Activated CD4-positive, alpha-beta T cell treated with anti-CD3 and anti-CD28 coated beads for 36 hours (primary cell): Measurements from ENCODE around the gene LRRC52. TPM values are rescaled to one million over a fixed set of nuclear protein-coding genes. Genes with fewer than 3 reads are reported as not detected.

Source experiments
- ATAC-seq: fragments of 200-7000 bp; cut with Tn5 transposase; one replicate; pipeline ENCODE4 v1.10.0; 2021; ENCODE audit warnings: mild to moderate bottlenecking, moderate library complexity
- CTCF ChIA-PET: fragments of 350-600 bp; sonication (Branson Sonifier 250); formaldehyde crosslinking; loops from one replicate; lab custom pipeline; 2021; ENCODE audit warnings: antibody characterized with exemption; lab: Charles Lee
- POLR2A ChIA-PET: fragments of 350-600 bp; sonication (Branson Sonifier 250); formaldehyde crosslinking; loops from one replicate; lab custom pipeline; 2021; ENCODE audit warnings: antibody characterized with exemption, inconsistent platforms; lab: Charles Lee
- DNase-seq: peaks from one replicate; pipeline ENCODE4 v3.0.0-alpha.2; 2020
- H3K27ac Mint-ChIP-seq: one replicate; pipeline ENCODE4 v1.8.0; 2021; ENCODE audit warnings: mixed read lengths
- H3K27me3 Mint-ChIP-seq: one replicate; pipeline ENCODE4 v1.8.0; 2021; ENCODE audit warnings: mixed read lengths
- H3K36me3 Mint-ChIP-seq: one replicate; pipeline ENCODE4 v1.8.0; 2021; ENCODE audit warnings: low read depth, mixed read lengths
- H3K4me1 Mint-ChIP-seq: one replicate; pipeline ENCODE4 v1.8.0; 2021; ENCODE audit warnings: mixed read lengths
- H3K4me3 Mint-ChIP-seq: one replicate; pipeline ENCODE4 v1.8.0; 2021; ENCODE audit warnings: mild to moderate bottlenecking, moderate library complexity, mixed read lengths
- H3K9me3 Mint-ChIP-seq: one replicate; pipeline ENCODE4 v1.8.0; 2021; ENCODE audit warnings: low read depth, mixed read lengths
- intact Hi-C, 2 experiments: fragments of 100-400 bp; cut with DNase I in 1 of 2; cut with micrococcal nuclease in 1 of 2; formaldehyde crosslinking; loops; one replicate each; pipeline versions ENCODE4 v1.14.2 to v1.15.1; 2022 to 2024; cut with DNase I, micrococcal nuclease
- total RNA-seq, 2 experiments: library from RNA; stranded (reverse); gene quantifications; one replicate each; pipeline ENCODE4 v1.2.3, GENCODE V29; 2021

LRRC52 gene
- total RNA-seq, 2 experiments from 2014 or later: not detected

- no peak for DNase-seq
- Mint-ChIP-seq H3K9me3 (no peaks in the 10 kb centered on the region), H3K36me3 (no peaks in the 10 kb centered on the region), H3K4me3 (no peak overlapping the region), H3K27ac (no peak overlapping the region), H3K27me3 (peaks cover 32% of the 10 kb centered on the region), H3K4me1 (no peaks in the 10 kb centered on the region)
- ATAC-seq: no peak
- ChIA-PET POLR2A (no interaction called here), CTCF (interaction anchor here (1.1 to 1.6 kb wide), 2 partner anchors 9 to 155 kb away, joined by 3 read pairs; no protein-coding TSS in a partner anchor)
- intact Hi-C loops: no loop called here
These were observed 22.1 kb downstream of the LRRC52 start for GRCh38 chr1:165565751-165566490.

DNA sequence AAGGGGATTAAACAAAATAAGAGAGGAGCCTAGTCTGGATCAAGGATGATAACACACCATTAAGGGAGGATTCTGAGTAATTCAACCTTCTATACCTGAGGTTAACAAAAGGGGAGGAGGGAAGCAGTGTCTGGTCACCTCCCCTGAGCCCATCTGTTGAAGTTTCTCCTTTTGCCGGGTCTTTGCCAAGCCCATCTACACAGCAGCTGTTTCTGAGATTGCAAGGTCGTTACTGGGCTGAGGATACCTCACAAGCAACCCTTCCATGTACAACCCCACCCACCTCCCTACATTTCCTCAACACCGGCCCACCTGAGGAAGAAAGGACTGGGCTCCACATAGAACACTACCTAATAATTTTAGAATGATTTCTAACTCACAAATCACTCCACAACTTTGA lies 26.3 kb downstream of the LRRC52 start:
- ChIA-PET POLR2A (no interaction called here), CTCF (no interaction called here)
- intact Hi-C loops: no loop called here
- Mint-ChIP-seq H3K9me3 (no peaks in the 10 kb centered on the region), H3K27ac (no peak overlapping the region), H3K27me3 (peaks cover 32% of the 10 kb centered on the region), H3K36me3 (no peaks in the 10 kb centered on the region), H3K4me1 (no peaks in the 10 kb centered on the region), H3K4me3 (no peak overlapping the region)
- DNase-seq (no peak), ATAC-seq (no peak)

DNA sequence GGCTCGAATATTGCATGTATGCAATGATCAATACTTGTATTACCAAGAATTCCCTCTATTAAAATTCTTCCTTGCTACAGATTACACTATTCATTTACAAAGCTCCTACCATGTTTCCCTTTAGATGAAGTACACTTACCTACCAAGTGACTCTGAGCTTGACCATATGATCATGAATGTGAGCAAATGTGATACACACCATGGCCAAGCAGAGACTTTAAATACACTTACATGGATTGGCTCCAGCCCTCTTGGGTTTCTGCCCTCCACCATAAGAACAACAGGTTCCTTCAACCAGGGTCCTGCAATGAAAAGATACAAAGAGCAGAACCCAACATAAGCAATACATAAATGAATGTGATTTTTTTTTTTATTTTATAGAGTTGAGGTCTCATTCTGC lies 30.0 kb downstream of the LRRC52 start:
- ChIA-PET POLR2A (no interaction called here), CTCF (interaction anchor here (1.3 to 2.2 kb wide), 2 partner anchors 10 to 19 kb away, joined by 3 to 8 read pairs; no protein-coding TSS in a partner anchor)
- ATAC-seq (no peak), DNase-seq (no peak)
- H3K27ac Mint-ChIP-seq: no peak overlapping the region
- H3K9me3 Mint-ChIP-seq: no peaks in the 10 kb centered on the region
- peaks cover 20% of the 10 kb centered on the region for H3K27me3 Mint-ChIP-seq
- intact Hi-C loops: no loop called here
- no peak overlapping the region for H3K4me3 Mint-ChIP-seq
- H3K36me3 Mint-ChIP-seq: no peaks in the 10 kb centered on the region
- H3K4me1 Mint-ChIP-seq: no peaks in the 10 kb centered on the region

- H3K4me3 Mint-ChIP-seq: no peak overlapping the region
- intact Hi-C loops: no loop called here
- peaks cover 20% of the 10 kb centered on the region for H3K27me3 Mint-ChIP-seq
- DNase-seq (no peak), ATAC-seq (no peak)
- POLR2A ChIA-PET: no interaction called here
- H3K27ac Mint-ChIP-seq: no peak overlapping the region
- no peaks in the 10 kb centered on the region for H3K9me3 Mint-ChIP-seq
- CTCF ChIA-PET: interaction anchor here (0.9 to 2.2 kb wide), 7 partner anchors 8 to 207 kb away, joined by 3 to 9 read pairs (median 3); no protein-coding TSS in a partner anchor
- H3K36me3 Mint-ChIP-seq: no peaks in the 10 kb centered on the region
- H3K4me1 Mint-ChIP-seq: no peaks in the 10 kb centered on the region
These were observed 30.5 kb downstream of the LRRC52 start for GRCh38 chr1:165574295-165574694.

- no peaks in the 10 kb centered on the region for H3K4me1 Mint-ChIP-seq
- no peaks in the 10 kb centered on the region for H3K9me3 Mint-ChIP-seq
- H3K4me3 Mint-ChIP-seq: no peak overlapping the region
- no peak overlapping the region for H3K27ac Mint-ChIP-seq
- DNase-seq (no peak), ATAC-seq (no peak)
- CTCF ChIA-PET: interaction anchor here (0.8 to 2.2 kb wide), 11 partner anchors 10 to 338 kb away, joined by 3 to 9 read pairs (median 3); no protein-coding TSS in a partner anchor
- no peaks in the 10 kb centered on the region for H3K36me3 Mint-ChIP-seq
- POLR2A ChIA-PET: interaction anchor here (1.1 kb wide), 1 partner anchor 30 kb away, joined by 3 read pairs; no protein-coding TSS in a partner anchor
- H3K27me3 Mint-ChIP-seq: peaks cover 15% of the 10 kb centered on the region
- intact Hi-C loops: no loop called here
These were observed 31.8 kb downstream of the LRRC52 start for GRCh38 chr1:165575468-165576099.

DNA sequence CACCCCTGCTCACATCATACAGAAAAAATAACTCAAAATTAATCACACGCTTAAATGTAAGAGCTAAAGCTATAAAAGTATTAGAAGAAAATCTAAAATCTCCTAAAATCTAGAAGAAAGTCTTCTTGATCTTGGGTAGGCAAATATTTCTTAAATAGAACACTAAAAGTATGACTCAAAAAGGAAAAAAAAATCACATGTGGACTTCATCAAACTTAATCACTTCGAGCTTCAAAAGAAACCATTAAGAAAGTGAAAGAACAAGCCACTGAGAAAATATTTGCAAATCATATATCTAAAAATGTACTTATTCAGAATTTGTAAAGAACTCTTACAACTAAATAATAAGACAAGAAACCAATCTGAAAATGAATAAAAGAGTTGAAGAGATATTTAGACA lies 32.7 kb downstream of the LRRC52 start:
- peaks cover 12% of the 10 kb centered on the region for H3K27me3 Mint-ChIP-seq
- no peaks in the 10 kb centered on the region for H3K9me3 Mint-ChIP-seq
- no peak overlapping the region for H3K27ac Mint-ChIP-seq
- CTCF ChIA-PET: interaction anchor here (0.6 to 2.0 kb wide), 4 partner anchors 16 to 209 kb away, joined by 3 to 9 read pairs (median 5); no protein-coding TSS in a partner anchor
- H3K4me1 Mint-ChIP-seq: no peaks in the 10 kb centered on the region
- H3K4me3 Mint-ChIP-seq: no peak overlapping the region
- DNase-seq (no peak), ATAC-seq (no peak)
- POLR2A ChIA-PET: interaction anchor here (0.6 kb wide), 1 partner anchor 342 kb away, joined by 5 read pairs; no protein-coding TSS in a partner anchor
- intact Hi-C loops: no loop called here
- H3K36me3 Mint-ChIP-seq: no peaks in the 10 kb centered on the region

DNA sequence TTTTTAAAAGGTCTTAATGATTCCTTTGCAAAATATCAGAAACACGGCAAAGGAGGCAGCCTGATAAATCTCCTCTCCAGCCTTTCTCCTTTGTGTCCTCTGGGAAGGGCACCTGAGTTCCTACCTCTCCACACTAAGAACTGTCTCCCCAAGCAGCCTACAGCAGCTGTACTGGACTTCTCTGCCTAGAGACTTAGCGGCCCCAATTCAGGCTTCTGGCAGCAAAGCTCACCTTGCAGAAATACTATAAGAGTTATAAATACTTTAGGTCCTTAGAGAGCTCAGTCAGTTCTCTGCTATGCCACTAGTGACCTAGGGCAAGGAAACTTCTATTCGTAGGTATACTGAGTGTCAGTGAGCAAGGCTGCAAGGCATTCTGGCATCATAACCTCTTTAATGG lies 33.9 kb downstream of the LRRC52 start:
- no peak for DNase-seq
- H3K36me3 Mint-ChIP-seq: no peaks in the 10 kb centered on the region
- no peaks in the 10 kb centered on the region for H3K9me3 Mint-ChIP-seq
- H3K27ac Mint-ChIP-seq: no peak overlapping the region
- peaks cover 10% of the 10 kb centered on the region for H3K27me3 Mint-ChIP-seq
- intact Hi-C loops: no loop called here
- H3K4me1 Mint-ChIP-seq: no peaks in the 10 kb centered on the region
- ChIA-PET POLR2A (no interaction called here), CTCF (interaction anchor here (1.1 to 1.4 kb wide), 3 partner anchors 15 to 210 kb away, joined by 3 to 4 read pairs (median 4); no protein-coding TSS in a partner anchor)
- H3K4me3 Mint-ChIP-seq: no peak overlapping the region
- no peak for ATAC-seq

DNA sequence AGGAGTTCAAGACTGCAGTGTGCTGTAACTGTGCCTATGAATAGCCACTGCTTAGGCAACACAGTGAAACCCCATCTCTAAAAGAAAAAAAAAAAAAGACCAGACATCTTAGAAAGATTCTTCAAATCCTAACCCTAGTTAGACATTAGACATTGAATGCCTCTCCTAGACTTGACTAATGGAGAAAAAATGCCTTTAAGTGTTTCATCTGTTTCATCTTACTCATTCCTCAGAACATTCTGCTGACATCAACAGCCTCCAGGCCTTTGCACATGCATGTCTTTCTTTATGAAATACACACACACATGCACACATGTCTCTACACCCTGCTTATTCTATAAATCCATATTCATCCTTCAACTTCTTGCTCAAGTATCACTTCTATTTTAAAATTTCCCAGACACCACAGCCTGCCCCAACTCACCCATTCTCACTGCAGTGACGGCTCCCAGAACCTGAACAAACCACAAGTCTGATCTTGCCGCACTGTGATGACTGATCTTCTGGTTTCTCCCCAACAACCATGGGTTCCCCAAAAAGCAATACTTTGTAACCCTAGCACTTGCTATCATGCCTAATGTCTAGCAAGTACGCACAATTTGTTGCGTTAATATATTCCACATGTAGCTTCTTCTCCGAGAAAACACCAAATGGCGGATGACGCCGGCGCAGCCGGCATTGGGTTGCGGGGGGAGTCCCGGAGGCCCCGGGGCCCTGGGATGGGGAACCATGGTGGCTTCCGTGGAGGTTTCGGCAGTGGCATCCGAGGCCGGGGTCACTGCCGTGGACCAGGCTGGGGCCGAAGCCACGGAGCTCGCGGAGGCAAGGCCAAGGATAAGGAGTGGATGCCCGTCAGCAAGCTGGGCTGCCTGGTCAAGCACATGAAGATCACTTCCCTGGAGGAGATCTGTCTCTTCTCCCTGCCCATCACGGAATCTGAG lies 37.4 kb downstream of the LRRC52 start:
- no peaks in the 10 kb centered on the region for H3K9me3 Mint-ChIP-seq
- H3K36me3 Mint-ChIP-seq: no peaks in the 10 kb centered on the region
- DNase-seq (no peak), ATAC-seq (no peak)
- CTCF ChIA-PET: interaction anchor here (0.7 to 1.5 kb wide), 2 partner anchors 11 to 22 kb away, joined by 4 to 5 read pairs; no protein-coding TSS in a partner anchor
- H3K27me3 Mint-ChIP-seq: peaks cover 11% of the 10 kb centered on the region
- H3K27ac Mint-ChIP-seq: no peak overlapping the region
- no peak overlapping the region for H3K4me3 Mint-ChIP-seq
- no peaks in the 10 kb centered on the region for H3K4me1 Mint-ChIP-seq
- intact Hi-C loops: no loop called here
- POLR2A ChIA-PET: no interaction called here

DNA sequence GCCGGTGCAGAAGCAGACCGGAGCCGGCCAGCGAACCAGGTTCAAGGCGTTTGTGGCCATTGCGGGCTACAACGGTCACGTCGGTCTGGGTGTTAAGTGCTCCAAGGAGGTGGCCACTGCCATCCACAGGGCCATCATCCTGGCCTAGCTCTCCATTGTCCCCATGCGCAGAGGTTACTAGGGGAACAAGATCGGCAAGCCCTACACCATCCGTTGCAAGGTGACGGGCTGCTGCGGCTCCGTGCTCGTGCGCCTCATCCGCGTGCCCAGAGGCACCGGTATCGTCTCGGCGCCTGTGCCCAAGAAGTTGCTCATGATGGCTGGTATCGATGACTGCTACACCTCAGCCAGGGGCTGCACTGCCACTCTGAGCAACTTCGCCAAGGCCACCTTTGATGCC lies 38.1 kb downstream of the LRRC52 start:
- Mint-ChIP-seq H3K4me1 (no peaks in the 10 kb centered on the region), H3K9me3 (no peaks in the 10 kb centered on the region), H3K27ac (no peak overlapping the region), H3K4me3 (no peak overlapping the region), H3K27me3 (peaks cover 12% of the 10 kb centered on the region), H3K36me3 (no peaks in the 10 kb centered on the region)
- ChIA-PET POLR2A (no interaction called here), CTCF (no interaction called here)
- ATAC-seq: no peak
- intact Hi-C loops: no loop called here
- DNase-seq: no peak

DNA sequence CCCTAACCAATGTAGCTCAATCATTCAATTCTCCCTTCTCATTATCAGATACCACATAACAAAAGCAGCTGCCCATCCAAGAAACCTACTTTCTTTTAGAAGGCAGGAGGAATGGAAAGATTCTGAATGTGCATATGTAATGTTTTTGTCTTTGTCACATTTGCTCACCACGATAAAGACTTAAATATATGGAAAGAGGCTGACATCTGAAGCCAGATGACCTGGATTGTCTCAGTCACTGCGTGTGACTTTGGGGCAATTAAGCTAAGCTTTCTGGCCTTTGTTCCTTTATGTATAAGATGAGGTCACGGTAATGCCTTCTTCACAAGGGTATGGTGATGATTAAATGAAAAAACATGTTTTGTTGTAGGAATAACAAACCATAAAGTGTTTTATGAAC lies 42.6 kb downstream of the LRRC52 start:
- CTCF ChIA-PET: interaction anchor here (0.6 to 3.4 kb wide), 8 partner anchors 10 to 318 kb away, joined by 3 to 15 read pairs (median 4); no protein-coding TSS in a partner anchor
- Mint-ChIP-seq H3K36me3 (no peaks in the 10 kb centered on the region), H3K9me3 (no peaks in the 10 kb centered on the region), H3K4me3 (no peak overlapping the region), H3K27me3 (peaks cover 32% of the 10 kb centered on the region), H3K4me1 (no peaks in the 10 kb centered on the region), H3K27ac (no peak overlapping the region)
- POLR2A ChIA-PET: interaction anchor here (0.6 kb wide), 1 partner anchor 83 kb away, joined by 3 read pairs; no protein-coding TSS in a partner anchor
- intact Hi-C loops: no loop called here
- no peak for DNase-seq
- no peak for ATAC-seq
